GM18508 (cell line): ENCODE results near the gene ADAMTSL4.
A peak's percentile ranks its signal among the peaks of the same experiment; 100 is the strongest.

Experiments used
- ATAC-seq: cut with Tn5 transposase; IDR thresholded peaks from one replicate; pipeline ENCODE4 v1.9.1; 2021; ENCODE audit warnings: moderate number of reproducible peaks; ENCODE audit not compliant: insufficient read depth, unreplicated experiment

The ADAMTSL4 gene

DNA sequence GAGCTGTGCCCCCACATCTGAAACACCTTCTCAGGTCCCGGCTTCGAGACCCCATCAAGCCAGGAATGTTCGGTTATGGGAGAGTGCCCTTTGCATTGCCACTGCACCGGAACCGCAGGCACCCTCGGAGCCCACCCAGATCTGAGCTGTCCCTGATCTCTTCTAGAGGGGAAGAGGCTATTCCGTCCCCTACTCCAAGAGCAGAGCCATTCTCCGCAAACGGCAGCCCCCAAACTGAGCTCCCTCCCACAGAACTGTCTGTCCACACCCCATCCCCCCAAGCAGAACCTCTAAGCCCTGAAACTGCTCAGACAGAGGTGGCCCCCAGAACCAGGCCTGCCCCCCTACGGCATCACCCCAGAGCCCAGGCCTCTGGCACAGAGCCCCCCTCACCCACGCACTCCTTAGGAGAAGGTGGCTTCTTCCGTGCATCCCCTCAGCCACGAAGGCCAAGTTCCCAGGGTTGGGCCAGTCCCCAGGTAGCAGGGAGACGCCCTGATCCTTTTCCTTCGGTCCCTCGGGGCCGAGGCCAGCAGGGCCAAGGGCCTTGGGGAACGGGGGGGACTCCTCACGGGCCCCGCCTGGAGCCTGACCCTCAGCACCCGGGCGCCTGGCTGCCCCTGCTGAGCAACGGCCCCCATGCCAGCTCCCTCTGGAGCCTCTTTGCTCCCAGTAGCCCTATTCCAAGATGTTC, 4.3 kb downstream of the ADAMTSL4 start:
- no peak for ATAC-seq

DNA sequence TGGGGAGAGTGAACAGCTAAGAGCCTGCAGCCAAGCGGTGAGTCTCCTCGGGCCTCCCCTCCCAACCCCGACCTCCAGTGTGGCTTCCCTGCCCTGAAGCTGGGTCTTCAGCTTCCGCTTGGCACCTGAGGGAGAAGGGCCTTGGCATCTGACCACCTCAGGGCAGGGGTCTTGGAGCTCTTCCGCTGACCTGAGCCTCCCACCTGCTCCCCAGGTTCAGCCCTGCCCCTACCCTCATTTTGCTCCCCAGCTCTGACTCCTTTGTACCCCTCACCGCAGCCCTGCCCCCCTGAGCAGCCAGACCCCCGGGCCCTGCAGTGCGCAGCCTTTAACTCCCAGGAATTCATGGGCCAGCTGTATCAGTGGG, 4.9 kb downstream of the ADAMTSL4 start:
- no peak for ATAC-seq

DNA sequence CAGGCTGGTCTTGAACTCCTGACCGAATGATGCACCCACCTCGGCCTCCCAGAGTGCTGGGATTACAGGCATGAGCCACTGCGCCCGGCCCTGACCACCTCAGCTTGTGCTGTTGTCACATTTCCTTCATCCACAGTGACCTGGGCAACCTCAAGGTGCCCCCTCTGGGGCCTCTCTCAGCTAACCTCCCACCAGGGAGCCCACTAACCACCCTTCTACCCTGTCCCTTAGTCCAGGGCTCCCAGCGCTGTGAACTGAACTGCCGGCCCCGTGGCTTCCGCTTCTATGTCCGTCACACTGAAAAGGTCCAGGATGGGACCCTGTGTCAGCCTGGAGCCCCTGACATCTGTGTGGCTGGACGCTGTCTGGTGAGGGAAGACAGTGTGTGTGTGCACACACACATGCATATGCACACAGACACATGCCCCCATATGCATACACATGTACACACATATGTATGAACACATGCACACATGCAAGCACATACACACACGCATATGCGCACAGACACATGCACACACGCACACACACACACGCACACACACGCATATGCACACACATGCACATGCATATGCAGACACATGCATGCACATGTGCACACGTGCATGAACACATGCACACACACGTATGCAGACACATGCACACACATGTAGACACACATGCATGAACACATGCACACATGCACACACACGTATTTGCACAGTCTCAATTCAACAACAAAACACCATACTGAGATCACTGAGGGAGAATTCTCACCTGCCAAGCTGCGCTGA, 6.2 kb downstream of the ADAMTSL4 start:
- ATAC-seq, result no peak

DNA sequence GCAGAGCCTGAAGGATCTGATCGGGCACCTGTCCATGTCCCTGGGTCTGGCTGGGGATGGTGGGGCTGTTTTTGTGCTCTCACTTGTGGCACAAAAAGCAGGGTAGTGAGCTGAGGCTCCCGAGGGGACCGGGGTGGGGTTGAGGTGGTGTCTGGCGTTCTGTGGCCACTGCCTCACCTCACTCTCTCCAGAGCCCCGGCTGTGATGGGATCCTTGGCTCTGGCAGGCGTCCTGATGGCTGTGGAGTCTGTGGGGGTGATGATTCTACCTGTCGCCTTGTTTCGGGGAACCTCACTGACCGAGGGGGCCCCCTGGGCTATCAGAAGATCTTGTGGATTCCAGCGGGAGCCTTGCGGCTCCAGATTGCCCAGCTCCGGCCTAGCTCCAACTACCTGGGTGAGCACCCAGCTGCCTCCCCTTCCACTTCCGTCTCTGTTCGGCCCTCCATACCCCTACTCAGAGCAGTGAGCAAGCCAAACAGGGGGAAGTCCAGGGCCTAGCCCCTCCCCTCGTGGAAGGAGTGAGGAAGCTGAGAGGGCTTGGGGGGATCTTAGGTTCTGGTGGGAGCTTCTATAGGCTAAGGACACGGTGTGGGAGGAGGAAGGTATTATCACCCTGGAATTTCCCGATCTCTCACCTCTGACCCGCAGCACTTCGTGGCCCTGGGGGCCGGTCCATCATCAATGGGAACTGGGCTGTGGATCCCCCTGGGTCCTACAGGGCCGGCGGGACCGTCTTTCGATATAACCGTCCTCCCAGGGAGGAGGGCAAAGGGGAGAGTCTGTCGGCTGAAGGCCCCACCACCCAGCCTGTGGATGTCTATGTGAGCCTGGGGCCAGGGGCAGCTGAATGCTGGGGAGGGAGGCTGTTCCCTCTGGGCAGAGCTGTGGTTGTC, 7.0 kb downstream of the ADAMTSL4 start:
- ATAC-seq, result no peak

DNA sequence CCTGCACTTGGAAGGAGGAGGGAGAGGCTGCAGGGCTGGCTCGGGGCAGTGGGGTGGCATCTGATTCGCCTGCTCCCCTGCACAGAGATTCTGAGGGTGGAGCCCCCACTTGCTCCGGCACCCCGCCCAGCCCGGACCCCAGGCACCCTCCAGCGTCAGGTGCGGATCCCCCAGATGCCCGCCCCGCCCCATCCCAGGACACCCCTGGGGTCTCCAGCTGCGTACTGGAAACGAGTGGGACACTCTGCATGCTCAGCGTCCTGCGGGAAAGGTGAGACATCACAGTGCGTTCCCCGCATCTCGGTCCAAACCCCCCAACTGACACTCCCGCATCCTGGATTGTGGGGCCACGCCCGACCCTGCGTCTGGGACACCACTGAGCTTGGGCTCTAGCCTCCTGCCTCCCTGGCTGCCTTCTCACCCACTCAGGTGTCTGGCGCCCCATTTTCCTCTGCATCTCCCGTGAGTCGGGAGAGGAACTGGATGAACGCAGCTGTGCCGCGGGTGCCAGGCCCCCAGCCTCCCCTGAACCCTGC, 7.9 kb downstream of the ADAMTSL4 start:
- no peak for ATAC-seq

DNA sequence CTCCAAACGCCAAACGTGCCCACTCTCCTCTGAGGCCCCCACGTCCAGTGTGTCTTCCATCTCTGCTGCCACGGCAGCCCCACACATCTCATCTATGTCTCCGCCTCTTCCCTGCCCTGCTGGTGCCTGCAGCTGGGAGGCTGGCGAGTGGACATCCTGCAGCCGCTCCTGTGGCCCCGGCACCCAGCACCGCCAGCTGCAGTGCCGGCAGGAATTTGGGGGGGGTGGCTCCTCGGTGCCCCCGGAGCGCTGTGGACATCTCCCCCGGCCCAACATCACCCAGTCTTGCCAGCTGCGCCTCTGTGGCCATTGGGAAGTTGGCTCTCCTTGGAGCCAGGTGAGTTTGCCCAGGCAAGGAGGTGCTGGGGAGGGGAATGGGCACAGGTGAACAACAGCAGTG, 8.6 kb downstream of the ADAMTSL4 start:
- ATAC-seq, result no peak

DNA sequence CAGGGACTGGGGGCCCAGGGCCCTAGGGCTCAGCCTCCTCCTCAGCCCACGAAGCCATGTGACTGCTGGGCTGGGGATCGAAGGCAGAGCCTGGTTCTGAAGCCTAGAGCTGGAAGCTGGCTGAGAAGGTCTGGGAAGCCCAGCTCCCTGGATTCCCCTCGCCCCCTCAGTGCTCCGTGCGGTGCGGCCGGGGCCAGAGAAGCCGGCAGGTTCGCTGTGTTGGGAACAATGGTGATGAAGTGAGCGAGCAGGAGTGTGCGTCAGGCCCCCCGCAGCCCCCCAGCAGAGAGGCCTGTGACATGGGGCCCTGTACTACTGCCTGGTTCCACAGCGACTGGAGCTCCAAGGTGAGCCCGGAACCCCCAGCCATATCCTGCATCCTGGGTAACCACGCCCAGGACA, 9.1 kb downstream of the ADAMTSL4 start:
- ATAC-seq, result no peak

DNA sequence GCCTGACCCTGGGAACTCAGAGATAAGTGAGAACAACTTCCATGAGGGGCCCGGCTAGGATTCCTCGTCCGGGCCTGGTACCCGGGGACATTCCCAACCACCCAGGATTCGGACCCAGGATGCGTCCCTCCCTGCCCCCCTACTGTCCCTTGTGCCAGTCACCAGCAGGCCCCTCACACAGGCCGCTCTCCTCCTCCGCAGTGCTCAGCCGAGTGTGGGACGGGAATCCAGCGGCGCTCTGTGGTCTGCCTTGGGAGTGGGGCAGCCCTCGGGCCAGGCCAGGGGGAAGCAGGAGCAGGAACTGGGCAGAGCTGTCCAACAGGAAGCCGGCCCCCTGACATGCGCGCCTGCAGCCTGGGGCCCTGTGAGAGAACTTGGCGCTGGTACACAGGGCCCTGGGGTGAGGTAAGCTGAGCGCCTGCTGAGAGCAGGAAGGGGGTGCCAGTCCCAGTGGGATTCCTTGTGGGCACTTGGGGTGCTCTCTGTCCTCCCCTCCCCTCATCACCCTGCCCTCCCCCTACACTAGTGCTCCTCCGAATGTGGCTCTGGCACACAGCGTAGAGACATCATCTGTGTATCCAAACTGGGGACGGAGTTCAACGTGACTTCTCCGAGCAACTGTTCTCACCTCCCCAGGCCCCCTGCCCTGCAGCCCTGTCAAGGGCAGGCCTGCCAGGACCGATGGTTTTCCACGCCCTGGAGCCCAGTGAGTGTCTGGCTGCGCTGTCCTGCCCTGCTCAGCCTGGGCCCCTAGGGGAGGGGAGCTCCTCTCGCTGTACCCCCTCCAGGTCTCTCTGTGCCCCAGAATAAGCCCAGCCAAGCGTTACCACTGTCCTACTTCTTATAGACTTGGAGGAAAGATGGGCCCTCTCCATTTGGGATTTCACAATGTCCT, 9.8 kb downstream of the ADAMTSL4 start:
- no peak for ATAC-seq

DNA sequence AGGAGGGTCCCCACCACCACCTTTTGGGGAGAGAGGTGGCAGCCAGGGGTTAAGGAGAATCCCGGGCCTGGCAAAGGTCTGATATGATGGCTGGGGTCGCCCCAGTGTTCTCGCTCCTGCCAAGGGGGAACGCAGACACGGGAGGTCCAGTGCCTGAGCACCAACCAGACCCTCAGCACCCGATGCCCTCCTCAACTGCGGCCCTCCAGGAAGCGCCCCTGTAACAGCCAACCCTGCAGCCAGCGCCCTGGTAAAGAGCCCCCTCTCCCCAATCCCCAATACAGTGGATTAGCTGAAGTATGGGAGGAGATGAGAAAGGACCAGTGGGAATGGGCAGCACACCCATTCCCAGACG, 10.4 kb downstream of the ADAMTSL4 start:
- no peak for ATAC-seq

DNA sequence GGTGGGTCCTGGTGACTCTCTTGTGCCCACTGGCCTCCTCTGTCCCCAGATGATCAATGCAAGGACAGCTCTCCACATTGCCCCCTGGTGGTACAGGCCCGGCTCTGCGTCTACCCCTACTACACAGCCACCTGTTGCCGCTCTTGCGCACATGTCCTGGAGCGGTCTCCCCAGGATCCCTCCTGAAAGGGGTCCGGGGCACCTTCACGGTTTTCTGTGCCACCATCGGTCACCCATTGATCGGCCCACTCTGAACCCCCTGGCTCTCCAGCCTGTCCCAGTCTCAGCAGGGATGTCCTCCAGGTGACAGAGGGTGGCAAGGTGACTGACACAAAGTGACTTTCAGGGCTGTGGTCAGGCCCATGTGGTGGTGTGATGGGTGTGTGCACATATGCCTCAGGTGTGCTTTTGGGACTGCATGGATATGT, 10.8 kb downstream of the ADAMTSL4 start:
- ATAC-seq, result no peak

DNA sequence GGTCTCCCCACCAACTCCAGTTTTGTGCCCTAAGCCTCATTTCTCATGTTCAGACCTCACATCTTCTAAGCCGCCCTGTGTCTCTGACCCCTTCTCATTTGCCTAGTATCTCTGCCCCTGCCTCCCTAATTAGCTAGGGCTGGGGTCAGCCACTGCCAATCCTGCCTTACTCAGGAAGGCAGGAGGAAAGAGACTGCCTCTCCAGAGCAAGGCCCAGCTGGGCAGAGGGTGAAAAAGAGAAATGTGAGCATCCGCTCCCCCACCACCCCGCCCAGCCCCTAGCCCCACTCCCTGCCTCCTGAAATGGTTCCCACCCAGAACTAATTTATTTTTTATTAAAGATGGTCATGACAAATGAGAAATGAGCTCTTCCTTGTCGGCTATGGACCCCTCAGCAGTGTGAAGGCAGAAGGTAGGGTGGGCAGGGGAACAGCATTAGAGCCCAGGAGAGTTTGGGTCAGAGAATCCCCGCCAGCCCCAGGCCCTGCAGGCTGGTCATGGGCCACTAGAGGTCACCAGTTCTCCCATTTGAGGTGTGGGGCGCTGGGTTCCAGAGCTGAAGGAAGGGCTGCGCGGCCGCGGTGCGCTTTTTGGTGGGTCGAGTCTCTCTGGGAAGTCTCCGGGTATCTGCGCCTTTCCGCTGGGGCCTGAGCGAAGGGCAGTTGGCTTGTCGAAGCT, 11.5 kb downstream of the ADAMTSL4 start:
- no peak for ATAC-seq

DNA sequence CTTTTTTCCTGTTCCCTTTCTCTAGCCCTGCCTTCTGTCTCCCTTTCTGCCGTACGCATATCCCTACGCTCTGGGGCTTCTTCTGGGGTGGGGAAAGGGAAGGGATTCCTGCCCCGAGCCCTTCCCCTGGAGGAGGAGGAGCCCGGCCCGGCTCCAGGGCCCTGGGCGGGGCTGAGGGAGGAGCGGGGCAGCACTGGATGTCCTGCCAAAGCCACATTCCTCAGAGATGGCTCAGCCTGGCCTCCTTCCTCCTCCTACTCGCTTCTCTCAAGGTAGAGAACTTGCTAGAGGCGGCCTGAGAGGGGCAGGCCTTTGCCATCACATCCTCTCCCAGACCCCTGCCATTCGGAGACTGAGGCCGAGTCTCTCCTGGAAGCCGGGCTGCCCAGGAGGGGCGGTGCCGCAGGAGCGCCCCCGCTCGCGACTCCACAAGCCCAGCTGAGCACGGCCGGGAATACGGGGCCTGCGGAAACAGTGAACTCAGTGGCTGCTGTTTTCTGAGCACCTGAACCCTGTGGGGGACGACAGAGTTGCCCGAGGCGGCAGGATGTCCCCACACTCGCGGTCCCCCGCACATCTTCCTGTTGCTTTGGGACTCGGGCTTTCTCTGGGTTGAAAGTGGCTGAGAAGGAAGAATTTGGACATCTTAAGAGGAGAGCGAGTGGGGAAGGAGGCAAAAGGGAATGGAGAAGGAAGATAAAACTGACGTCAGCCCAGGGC, 12.2 kb downstream of the ADAMTSL4 start:
- no peak for ATAC-seq

DNA sequence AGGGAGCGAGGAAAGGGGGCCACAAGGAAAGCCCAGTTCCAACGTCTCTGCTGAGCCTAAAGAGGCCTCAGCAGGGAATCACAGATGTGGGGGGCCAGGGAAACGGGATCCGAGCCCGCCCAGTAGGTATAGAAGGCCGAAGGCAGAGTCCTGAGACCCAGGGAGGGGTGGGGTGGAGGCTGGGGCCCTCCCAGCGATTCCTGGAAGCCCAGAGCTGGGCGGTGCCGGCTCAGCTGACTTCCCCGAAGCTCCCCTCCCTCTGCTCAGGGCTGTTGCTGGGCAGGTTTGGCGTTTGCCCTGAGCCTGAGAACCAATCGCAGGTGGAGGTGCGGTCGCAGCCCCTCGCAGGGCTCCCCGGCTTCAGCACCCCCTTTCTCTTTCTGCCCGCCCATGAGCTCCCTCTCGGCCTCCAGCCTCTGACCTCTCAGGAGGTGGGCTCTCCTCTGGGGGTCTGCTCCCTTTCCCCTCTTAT, 12.8 kb downstream of the ADAMTSL4 start:
- no peak for ATAC-seq

DNA sequence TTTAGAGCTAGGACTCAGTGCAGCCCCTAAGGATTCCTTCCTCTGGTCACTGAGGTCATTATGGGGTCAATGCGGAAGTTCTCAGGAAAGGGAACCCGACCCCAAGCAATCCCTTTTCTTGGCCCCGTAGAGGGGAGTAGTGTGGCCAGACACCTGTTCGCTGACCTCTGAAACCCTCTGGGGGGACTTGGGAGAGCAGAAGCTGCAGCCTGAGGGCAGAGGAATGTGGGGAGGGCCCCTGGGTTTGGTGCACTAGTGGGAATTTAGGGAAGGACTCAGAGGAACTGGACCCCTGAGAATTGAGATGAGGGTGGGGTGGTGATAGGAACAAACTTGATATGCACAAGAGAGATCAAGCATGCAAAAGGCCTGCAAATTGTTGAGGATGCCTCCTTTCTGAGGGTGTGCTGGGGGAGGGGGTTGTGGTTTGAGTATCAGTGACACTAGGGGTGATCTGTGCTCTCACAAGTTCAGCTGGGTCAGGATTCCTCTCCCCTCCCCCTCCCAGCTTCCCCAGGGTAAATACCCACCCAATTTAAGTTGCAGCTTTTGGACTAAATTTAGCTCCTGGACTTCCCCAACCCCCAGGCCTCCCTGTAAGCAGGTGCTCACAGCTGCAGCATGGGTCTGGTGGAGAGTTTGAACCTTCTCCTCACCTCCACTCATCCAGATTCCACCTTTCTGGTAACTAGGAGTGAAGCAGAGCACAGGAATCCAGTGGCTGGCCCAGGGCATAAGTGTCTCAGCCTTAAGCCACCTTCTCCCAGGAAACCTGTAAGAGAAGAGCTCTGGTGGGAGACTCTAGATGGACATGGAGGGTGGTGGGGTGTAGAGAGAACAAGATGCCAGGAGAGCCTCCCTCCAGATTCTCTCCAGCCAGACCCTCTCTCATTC, 13.5 kb downstream of the ADAMTSL4 start:
- peak; percentile 28 for ATAC-seq

DNA sequence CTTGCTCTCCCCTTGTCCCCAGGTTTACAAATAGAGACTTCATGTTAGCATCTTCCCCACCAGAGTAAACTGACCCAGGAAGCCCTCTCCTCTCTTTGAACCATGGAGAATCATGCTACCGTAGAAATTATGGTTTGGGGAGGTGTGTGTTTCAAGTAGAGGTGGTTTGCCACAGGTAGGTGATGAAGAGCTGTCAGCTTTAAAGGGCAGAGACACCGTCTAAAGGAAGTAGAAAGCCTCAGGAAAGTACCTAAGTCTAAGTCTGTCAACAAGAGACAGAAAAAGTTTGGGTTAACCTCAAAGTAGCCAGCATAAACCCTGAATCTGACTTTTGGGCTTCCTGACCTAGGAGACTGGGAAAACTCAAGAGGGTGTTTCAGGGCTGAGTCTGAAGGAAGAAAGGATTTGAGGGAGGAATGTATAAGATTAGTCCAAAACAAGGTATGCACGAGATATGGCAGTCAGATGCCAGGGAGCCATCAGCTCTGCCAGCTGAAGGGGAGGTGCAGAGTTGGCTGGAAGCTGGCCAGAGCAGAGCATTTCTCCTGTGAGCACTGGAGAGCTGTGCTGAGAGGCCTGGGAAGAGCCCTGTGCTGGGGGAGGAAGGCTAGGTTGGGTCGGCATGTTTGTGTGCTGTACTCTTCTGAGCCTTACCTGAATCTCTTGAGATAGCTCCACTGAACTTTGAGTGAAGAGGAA, 14.3 kb downstream of the ADAMTSL4 start:
- no peak for ATAC-seq

DNA sequence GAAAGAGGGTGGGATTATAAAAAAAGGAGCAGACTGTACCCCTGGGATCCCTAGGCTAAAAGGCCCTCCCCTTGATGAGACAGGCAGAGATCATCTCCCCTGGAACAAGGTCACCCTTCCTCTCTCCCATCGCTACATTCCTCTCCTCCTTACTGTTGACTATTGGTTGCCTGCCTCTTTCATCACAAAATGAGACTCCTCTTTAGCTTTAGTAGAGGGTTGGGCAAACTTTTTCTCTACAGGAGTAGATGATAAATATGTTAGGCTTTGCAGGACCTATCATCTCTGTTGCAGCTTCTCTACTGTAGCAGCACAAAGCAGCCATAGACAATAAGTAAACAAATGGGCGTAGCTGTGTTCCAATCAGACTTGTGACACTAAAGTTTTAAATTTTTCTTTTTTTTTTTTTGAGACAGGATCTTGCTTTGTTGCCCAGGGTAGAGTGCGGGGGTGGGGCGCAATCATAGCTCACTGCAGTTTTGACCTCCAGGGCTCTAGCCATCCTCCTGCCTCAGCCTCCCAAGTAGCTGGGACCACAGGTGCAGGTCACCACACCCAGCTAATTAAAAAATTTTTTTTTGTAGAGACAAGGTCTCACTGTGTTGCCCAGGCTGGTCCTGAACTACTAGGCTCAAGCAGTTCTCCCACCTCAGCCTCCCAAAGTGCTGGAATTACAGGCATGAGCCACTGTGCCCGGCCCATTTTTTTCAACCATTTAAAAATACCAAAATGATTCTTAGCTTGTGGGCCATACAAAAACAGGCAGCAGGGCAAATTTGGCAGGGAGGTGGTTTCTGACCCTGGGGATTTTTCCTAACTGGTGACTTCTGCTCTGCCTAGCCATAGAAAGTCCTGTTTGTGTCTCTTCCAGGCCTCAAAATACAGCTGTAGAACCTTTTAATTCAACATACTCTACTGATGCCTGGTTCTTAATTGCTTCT, 15.1 kb downstream of the ADAMTSL4 start:
- ATAC-seq, result no peak
